Epithelial cell of proximal tubule (primary cell): ENCODE results near the gene MRPS15. TPM values are rescaled to one million over a fixed set of nuclear protein-coding genes. Genes with fewer than 3 reads are reported as not detected.

Experiments
- DNase-seq: peaks from one replicate; pipeline ENCODE4 v3.0.0-alpha.2; 2011; ENCODE audit warnings: low read depth
- H3K4me3 ChIP-seq: 2 replicates; pipeline ENCODE4 v1.5.1; 2011; ENCODE audit warnings: low read depth, mild to moderate bottlenecking, low read length
- CTCF ChIP-seq: conservative IDR thresholded peaks from 2 replicates; pipeline ENCODE4 v1.5.1; 2012; ENCODE audit warnings: low read depth, mild to moderate bottlenecking, low read length
- total RNA-seq: library from RNA; depleted of rRNA; stranded (reverse); fragments of >200 nt; gene quantifications from 2 replicates; pipeline ENCODE4 v1.2.3, GENCODE V29; 2015

The MRPS15 gene
- total RNA-seq, 1 donor from 2014 or later: 94.7 TPM

DNA sequence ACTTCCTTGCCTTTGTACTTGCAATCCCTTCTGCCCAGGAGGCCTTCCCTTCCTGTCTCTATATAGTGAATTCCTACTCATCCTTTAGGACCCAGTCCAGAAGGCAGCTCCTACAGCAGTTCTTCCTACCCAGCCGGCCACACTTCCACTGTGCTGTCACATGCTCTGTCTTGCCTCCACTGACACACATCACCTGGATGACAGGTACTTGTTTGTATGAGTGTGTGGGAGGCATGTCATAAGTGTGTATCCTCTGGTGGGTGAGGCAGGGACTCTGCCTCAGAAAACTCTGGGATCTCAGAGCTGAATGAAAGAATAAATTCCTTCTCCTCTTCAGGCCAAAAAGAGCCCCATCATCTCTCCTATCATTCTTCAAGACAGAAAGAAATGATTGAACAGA lies 8.8 kb downstream of the MRPS15 start:
- DNase-seq: no peak

GRCh38 chr1:36453600-36454388 lies 10.4 kb downstream of the MRPS15 start:
- DNase-seq: no peak
- TF ChIP-seq CTCF: no peak
- H3K4me3 ChIP-seq: no peak overlapping the region

More for the DNA sequence above, 8.8 kb downstream of the MRPS15 start:
- H3K4me3 ChIP-seq: no peak overlapping the region
- no peak for TF ChIP-seq CTCF

DNA sequence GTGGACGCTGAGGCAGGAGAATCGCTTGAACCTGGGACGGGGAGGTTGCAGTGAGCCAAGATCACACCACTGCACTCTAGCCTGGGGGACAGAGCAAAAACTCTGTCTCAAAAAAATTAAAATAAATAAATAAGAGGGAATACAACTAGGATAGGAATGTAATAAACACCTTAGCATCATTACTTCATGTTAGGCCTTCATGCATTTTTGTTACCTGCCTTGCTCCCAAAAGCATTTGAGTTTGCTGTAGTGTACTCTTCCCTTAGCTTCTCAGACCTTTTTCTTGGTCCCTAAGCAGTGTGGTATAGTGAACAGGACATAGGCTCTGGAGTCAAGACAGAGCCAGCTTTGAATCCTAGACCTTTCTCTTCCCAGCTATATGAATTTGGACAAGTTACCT lies 11.1 kb downstream of the MRPS15 start:
- no peak overlapping the region for H3K4me3 ChIP-seq
- no peak for TF ChIP-seq CTCF
- no peak for DNase-seq

- H3K4me3 ChIP-seq: peak overlapping the region; percentile 79
- DNase-seq: no peak
- TF ChIP-seq CTCF: no peak
These were observed 13.3 kb downstream of the MRPS15 start for GRCh38 chr1:36450919-36451305.

GRCh38 chr1:36450270-36450918 lies 13.8 kb downstream of the MRPS15 start, which contains the start of gene OSCP1:
OSCP1 (minus strand) TSS chr1:36450451; CDS start chr1:36450369, 82 bp downstream.
- peak; percentile 66 for DNase-seq
- TF ChIP-seq CTCF: no peak
- H3K4me3 ChIP-seq: peak within 1 kb of the TSS; percentile 79

GRCh38 chr1:36448530-36449056 lies 15.6 kb downstream of the MRPS15 start:
- DNase-seq: no peak
- TF ChIP-seq CTCF: no peak
- H3K4me3 ChIP-seq: no peak overlapping the region
